Measurements from ENCODE around the gene COX20. TPM values are rescaled to one million over a fixed set of nuclear protein-coding genes. Genes with fewer than 3 reads are reported as not detected.

COX20 gene
- total RNA-seq, 1 donor from 2014 or later: 41.9 TPM

GRCh38 chr1:244851546-244852231 lies 16.2 kb downstream of the COX20 start:
- no peak for DNase-seq (ENCODE audit: low spot score)

GRCh38 chr1:244852694-244853093 lies 17.2 kb downstream of the COX20 start:
- no peak for DNase-seq (ENCODE audit: low spot score)

- DNase-seq (ENCODE audit: low spot score): no peak
Observed at GRCh38 chr1:244854166-244854565, 18.7 kb downstream of the COX20 start.

GRCh38 chr1:244854865-244855578 lies 19.6 kb downstream of the COX20 start:
- DNase-seq (ENCODE audit: low spot score): no peak

GRCh38 chr1:244857761-244858160 lies 22.3 kb downstream of the COX20 start:
- DNase-seq (ENCODE audit: low spot score): no peak

- no peak for DNase-seq (ENCODE audit: low spot score)
Observed at GRCh38 chr1:244858357-244858756, 22.9 kb downstream of the COX20 start.

- DNase-seq (ENCODE audit: low spot score): no peak
Observed at GRCh38 chr1:244860078-244860477, 24.6 kb downstream of the COX20 start.

GRCh38 chr1:244860914-244861610 lies 25.6 kb downstream of the COX20 start:
- no peak for DNase-seq (ENCODE audit: low spot score)

- DNase-seq (ENCODE audit: low spot score): no peak
Observed at GRCh38 chr1:244861683-244862082, 26.2 kb downstream of the COX20 start.

- DNase-seq (ENCODE audit: low spot score): no peak
Observed at GRCh38 chr1:244862354-244862698, 26.9 kb downstream of the COX20 start.

GRCh38 chr1:244862699-244863490 lies 27.4 kb downstream of the COX20 start:
- DNase-seq (ENCODE audit: low spot score): peak; percentile 94

- no peak for DNase-seq (ENCODE audit: low spot score)
Observed at GRCh38 chr1:244863491-244864252, 28.2 kb downstream of the COX20 start.

- DNase-seq (ENCODE audit: low spot score): peak; percentile 98
Observed at GRCh38 chr1:244864253-244865027, 29.0 kb downstream of the COX20 start, which contains the start of gene HNRNPU. Gene HNRNPU (minus strand): TSS chr1:244864543. CDS start chr1:244864307, 236 bp downstream.

GRCh38 chr1:244865028-244865371 lies 29.5 kb downstream of the COX20 start:
- DNase-seq (ENCODE audit: low spot score): no peak

- no peak for DNase-seq (ENCODE audit: low spot score)
Observed at GRCh38 chr1:244865820-244866219, 30.4 kb downstream of the COX20 start.

- no peak for DNase-seq (ENCODE audit: low spot score)
Observed at GRCh38 chr1:244866355-244866754, 30.9 kb downstream of the COX20 start.

- no peak for DNase-seq (ENCODE audit: low spot score)
Observed at GRCh38 chr1:244868484-244869363, 33.3 kb downstream of the COX20 start.

GRCh38 chr1:244869364-244869827 lies 33.9 kb downstream of the COX20 start:
- DNase-seq (ENCODE audit: low spot score): no peak

GRCh38 chr1:244869950-244870349 lies 34.5 kb downstream of the COX20 start:
- no peak for DNase-seq (ENCODE audit: low spot score)
